ENCODE results near the gene IGFBP2. TPM values are rescaled to one million over a fixed set of nuclear protein-coding genes. Genes with fewer than 3 reads are reported as not detected.

Gene IGFBP2
- total RNA-seq, 2 experiments from 2014 or later = 123 to 124 TPM

DNA sequence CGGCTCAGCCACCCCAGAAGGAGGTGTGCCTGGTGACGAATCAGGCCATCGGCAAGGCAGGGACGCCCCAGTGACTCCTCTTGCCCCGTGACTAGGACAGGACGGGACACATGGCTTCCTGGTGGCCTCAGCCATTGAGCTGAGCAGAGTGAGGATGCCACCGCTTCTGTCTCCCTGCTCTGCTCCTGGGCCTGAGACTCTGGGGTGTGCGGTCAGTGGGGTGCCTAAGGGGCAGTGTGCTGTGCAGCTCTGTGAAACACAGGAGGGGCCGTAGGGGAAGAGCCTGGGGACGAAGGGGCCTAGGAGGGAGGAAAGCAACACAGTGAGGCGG is 37.8 kb downstream of the IGFBP2 start:
- POLR2A ChIA-PET = interaction anchor here (0.8 kb wide), 1 partner anchor 15 kb away, joined by 3 read pairs; no protein-coding TSS in a partner anchor
- CTCF ChIA-PET = interaction anchor here (0.8 to 2.0 kb wide), 2 partner anchors 16 to 152 kb away, joined by 3 to 9 read pairs; no protein-coding TSS in a partner anchor
- no peak overlapping the region for H3K27ac Mint-ChIP-seq

DNA sequence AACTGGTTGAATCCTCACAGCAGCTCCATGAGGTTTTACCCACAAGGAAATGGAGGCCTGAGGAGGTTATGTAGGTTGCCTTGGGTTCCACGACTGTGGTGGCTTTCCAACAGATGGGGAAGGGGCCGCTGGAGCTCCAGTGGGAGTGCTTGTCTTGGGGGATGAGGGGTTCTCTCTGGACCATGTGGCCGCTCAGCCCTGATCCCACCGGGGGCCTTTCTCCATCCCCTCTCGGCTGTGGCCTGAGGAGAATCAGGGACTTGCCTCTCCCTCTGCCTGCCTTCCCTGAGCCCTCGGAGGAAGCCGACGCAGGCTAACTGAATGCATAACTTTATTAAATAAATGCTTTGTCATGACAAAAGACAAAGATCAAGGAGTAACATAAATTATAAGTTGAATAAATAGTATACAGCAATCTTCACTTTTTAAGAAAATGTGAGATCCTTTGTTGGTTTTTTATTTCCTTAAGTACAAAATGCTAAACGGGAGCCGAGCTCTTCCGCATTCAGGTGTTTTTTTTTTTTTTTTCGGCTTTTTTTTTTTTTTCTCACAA is 38.6 kb downstream of the IGFBP2 start:
- intact Hi-C loops (cut with micrococcal nuclease) = no loop called here
- H3K27ac Mint-ChIP-seq = no peak overlapping the region
- CTCF ChIA-PET = interaction anchor here (0.8 to 2.0 kb wide), 2 partner anchors 15 to 153 kb away, joined by 3 to 9 read pairs; no protein-coding TSS in a partner anchor

More for the DNA sequence above, 37.8 kb downstream of the IGFBP2 start:
- Mint-ChIP-seq H3K27me3 (no peaks in the 10 kb centered on the region), H3K4me3 (no peak overlapping the region), H3K36me3 (ENCODE audit: low read depth) (no peaks in the 10 kb centered on the region), H3K4me1 (ENCODE audit: low read depth) (no peaks in the 10 kb centered on the region), H3K9me3 (no peaks in the 10 kb centered on the region)
- TF ChIP-seq, protein P1, sequence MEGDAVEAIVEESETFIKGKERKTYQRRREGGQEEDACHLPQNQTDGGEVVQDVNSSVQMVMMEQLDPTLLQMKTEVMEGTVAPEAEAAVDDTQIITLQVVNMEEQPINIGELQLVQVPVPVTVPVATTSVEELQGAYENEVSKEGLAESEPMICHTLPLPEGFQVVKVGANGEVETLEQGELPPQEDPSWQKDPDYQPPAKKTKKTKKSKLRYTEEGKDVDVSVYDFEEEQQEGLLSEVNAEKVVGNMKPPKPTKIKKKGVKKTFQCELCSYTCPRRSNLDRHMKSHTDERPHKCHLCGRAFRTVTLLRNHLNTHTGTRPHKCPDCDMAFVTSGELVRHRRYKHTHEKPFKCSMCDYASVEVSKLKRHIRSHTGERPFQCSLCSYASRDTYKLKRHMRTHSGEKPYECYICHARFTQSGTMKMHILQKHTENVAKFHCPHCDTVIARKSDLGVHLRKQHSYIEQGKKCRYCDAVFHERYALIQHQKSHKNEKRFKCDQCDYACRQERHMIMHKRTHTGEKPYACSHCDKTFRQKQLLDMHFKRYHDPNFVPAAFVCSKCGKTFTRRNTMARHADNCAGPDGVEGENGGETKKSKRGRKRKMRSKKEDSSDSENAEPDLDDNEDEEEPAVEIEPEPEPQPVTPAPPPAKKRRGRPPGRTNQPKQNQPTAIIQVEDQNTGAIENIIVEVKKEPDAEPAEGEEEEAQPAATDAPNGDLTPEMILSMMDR (IDR thresholded peaks at IDR 0.05) = no peak
- intact Hi-C loops (cut with micrococcal nuclease) = no loop called here
- no peak for DNase-seq
- ATAC-seq = no peak

DNA sequence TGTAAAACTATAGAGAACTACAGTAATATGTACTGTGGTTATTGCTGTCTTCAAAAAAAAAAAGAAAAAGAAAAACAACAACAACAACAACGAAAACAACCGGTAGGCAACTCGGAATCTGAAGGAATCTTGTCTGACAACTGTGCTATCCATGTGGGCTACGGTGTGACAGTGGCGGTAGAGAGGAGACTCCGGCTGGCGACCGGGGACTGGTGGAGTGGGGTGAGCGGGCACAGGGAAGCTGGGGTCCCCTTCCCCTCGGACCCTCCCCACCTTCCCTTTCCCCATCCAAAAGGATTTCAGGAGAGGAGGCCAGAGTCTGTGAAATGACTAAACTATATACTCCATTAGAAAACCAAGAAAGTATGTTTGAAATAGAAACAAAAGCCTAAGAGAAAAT is 39.2 kb downstream of the IGFBP2 start:
- intact Hi-C loops (cut with micrococcal nuclease) = no loop called here
- DNase-seq (no peak), ATAC-seq (no peak)
- POLR2A ChIA-PET = no interaction called here
- Mint-ChIP-seq H3K27ac (no peak overlapping the region), H3K4me1 (ENCODE audit: low read depth) (no peaks in the 10 kb centered on the region), H3K9me3 (no peaks in the 10 kb centered on the region), H3K4me3 (no peak overlapping the region), H3K27me3 (no peaks in the 10 kb centered on the region), H3K36me3 (ENCODE audit: low read depth) (no peaks in the 10 kb centered on the region)
- TF ChIP-seq, protein P1 (IDR thresholded peaks at IDR 0.05) = no peak
- CTCF ChIA-PET = interaction anchor here (2.0 kb wide), 1 partner anchor 154 kb away, joined by 9 read pairs; no protein-coding TSS in a partner anchor

More for the DNA sequence above, 38.6 kb downstream of the IGFBP2 start:
- DNase-seq (no peak), ATAC-seq (no peak)
- no peaks in the 10 kb centered on the region for H3K27me3 Mint-ChIP-seq
- POLR2A ChIA-PET = interaction anchor here (0.8 kb wide), 1 partner anchor 16 kb away, joined by 3 read pairs; no protein-coding TSS in a partner anchor
- no peak overlapping the region for H3K4me3 Mint-ChIP-seq
- no peaks in the 10 kb centered on the region for H3K9me3 Mint-ChIP-seq
- H3K4me1 Mint-ChIP-seq (ENCODE audit: low read depth) = no peaks in the 10 kb centered on the region
- H3K36me3 Mint-ChIP-seq (ENCODE audit: low read depth) = no peaks in the 10 kb centered on the region
- TF ChIP-seq, protein P1 (IDR thresholded peaks at IDR 0.05) = no peak

DNA sequence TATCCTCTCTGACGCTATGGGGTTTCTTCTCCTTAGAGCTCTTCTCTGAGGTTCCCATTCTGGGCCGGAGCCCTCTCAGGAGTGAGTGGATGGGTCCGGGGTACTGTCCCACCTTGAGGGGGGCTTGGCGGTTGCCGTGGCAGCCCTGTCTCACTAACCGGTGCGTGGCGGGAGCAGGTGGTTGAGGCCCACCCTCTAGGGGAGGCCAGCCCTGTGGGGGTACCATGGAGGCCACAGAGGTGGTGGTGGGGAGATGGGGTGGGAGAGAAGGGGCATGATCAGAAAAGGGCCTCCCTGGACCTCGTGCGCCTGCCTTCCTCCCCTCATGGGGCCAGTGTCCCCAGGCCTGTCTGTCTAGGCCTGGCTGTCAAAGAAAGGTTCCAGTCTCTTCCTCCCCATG is 39.8 kb downstream of the IGFBP2 start:
- ATAC-seq = no peak
- intact Hi-C loops (cut with micrococcal nuclease) = no loop called here
- CTCF ChIA-PET = interaction anchor here (2.0 kb wide), 1 partner anchor 154 kb away, joined by 9 read pairs; no protein-coding TSS in a partner anchor

DNA sequence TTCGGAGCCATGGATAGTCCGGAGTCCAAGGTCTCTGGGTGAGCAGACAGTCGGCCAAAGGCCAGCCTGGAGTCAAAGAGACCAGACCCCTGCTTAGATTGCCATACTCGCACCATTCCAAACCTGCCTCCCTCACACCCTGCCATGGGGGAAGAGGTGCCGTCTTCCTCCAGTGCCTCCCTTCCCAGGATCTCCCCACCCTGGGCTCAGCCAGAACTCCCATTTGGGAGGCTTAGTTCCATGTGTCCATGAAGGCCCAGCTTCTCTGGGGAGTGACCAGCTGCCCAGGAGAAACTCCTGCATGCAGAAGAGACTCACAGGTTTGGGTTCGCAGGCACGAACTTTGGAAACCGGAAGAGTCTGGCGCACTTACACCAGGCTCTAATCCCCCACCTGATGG is 40.4 kb downstream of the IGFBP2 start:
- H3K36me3 Mint-ChIP-seq (ENCODE audit: low read depth) = no peaks in the 10 kb centered on the region
- H3K4me3 Mint-ChIP-seq = no peak overlapping the region
- intact Hi-C loops (cut with micrococcal nuclease) = no loop called here
- H3K4me1 Mint-ChIP-seq (ENCODE audit: low read depth) = no peaks in the 10 kb centered on the region
- no peak for DNase-seq
- no peak for ATAC-seq
- peaks cover 3% of the 10 kb centered on the region for H3K27me3 Mint-ChIP-seq
- ChIA-PET CTCF (interaction anchor here (1.0 kb wide), 1 partner anchor 154 kb away, joined by 3 read pairs; no protein-coding TSS in a partner anchor), POLR2A (no interaction called here)
- H3K9me3 Mint-ChIP-seq = no peaks in the 10 kb centered on the region
- no peak overlapping the region for H3K27ac Mint-ChIP-seq
- TF ChIP-seq, protein P1 (IDR thresholded peaks at IDR 0.05) = no peak

More for the DNA sequence above, 39.8 kb downstream of the IGFBP2 start:
- H3K9me3 Mint-ChIP-seq = no peaks in the 10 kb centered on the region
- POLR2A ChIA-PET = no interaction called here
- peaks cover 3% of the 10 kb centered on the region for H3K27me3 Mint-ChIP-seq
- H3K4me3 Mint-ChIP-seq = no peak overlapping the region
- no peak overlapping the region for H3K27ac Mint-ChIP-seq
- DNase-seq = no peak
- no peaks in the 10 kb centered on the region for H3K36me3 Mint-ChIP-seq (ENCODE audit: low read depth)
- TF ChIP-seq, protein P1 (IDR thresholded peaks at IDR 0.05) = no peak
- no peaks in the 10 kb centered on the region for H3K4me1 Mint-ChIP-seq (ENCODE audit: low read depth)
